ENCODE results near the gene FRMD1.

The FRMD1 gene

GRCh38 chr6:168078943-168079405 lies at the start of gene FRMD1:
TSS of gene FRMD1 (minus strand) at chr6:168079212. CDS start at chr6:168079094, 118 bp downstream.
- no peak for DNase-seq (ENCODE audit: low read depth in 2 of 2)

DNA sequence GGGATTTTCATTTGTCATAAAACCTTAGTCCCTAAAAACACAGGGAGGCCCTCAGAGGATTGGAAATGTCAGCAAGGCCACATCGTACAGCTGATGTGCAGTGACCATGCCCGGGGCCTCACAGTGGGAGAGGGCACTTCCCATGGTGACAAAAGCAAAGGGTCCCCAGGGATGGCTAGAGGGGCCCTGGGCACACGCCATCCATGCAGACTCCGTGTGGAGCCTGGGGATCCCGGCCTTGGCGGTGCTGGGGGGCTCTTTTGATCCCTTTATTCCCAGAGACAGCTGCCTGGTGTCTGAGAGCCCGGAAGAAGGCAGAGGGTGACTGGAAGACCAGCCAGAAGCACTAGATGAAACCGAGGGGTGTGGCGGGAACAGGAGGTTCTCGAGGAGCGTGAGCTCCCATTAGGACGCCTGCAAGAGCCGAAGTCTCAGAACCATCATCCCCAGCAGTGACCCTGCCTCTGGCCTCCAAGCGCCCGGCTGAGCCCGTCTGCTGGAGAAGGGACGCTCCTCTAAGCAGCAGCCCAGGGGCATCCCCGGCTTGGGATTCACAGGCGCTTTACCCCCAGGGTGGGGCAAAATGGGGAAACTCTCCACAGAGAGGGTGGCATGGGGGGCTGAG lies 49.1 kb upstream of the FRMD1 start:
- DNase-seq (ENCODE audit: low read depth in 2 of 2) = no peak

DNA sequence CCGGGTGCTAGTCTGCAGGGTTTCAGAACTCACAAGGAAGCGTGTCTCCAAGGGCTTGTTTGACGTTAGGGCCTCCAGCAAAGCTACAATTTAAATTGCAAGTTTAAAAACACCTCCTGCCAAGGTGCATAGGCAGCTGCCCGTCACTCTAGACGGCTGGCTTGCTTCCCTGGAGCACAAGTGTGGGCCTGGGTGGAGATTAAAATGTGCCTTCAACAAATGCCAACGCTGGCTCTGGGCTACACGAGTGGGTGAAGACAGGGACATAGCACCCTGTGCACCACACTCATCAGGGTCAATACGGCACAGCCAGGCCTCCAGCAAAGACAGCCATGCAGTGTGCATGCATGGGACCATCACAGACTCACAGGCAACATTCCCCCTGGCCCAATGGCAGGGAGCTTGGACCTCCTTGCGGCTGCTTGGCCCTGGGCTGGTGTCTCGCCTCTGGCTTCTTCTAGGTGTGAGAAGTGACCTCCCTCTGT lies 48.4 kb upstream of the FRMD1 start:
- DNase-seq (ENCODE audit: low read depth in 2 of 2) = no peak

DNA sequence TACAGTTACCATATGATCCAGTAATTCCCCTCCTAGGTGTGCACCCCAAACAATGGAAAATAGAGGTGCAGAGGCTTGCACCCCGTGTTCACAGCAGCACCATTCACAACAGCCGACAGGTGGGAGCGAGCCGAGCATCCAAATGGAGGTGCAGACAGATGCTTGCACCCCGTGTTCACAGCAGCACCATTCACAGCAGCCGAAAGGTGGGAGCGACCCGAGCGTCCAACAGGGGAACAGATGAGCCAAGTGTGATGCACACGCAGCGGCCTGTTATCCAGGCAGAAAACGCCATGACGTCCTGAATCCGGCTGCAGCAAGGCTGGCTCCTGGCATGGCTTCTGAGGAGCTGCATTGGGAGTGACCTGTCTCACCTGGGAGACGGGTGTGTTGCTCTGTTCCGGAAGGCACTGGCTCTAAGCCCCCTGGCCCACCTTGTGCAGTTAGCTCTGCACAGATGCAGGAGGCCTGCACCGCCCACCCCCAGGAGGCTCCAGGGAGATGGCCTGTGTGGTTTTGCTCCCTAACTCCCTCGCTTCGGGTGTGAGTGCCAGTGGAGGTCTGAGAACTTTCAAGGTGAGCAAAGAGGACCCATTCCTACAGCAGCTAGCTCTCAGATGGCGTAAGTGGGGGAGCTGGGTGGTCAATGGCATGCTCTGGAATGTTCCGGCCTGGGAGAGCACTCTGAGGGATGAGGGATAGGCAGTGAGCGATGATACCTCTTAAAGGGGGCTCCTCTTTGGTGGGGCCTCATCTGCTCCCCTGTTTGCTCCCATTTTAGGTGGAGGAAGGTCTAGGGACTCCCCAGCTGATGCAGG lies 47.8 kb upstream of the FRMD1 start:
- no peak for DNase-seq (ENCODE audit: low read depth in 2 of 2)

- no peak for DNase-seq (ENCODE audit: low read depth in 2 of 2)
Observed at GRCh38 chr6:168125429-168126001, 46.5 kb upstream of the FRMD1 start.

DNA sequence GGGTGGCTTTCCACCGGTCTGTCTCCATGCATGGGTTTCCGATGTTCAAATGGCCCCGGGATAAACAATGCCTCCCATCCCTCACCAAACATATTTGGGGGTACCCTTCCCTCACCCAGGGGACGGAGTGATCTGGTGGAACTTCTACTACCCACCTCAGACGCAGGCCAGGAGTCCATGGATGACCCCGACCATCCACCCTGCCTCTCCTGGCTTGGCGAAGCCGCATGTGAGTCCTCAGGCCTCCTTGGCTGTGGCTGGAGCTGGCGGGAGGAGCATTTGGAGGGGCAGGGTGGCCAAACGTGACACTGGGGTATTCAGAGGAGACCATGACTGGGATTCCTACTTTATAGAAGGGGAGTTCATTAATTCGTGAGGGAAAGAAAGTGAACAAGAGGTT lies 45.9 kb upstream of the FRMD1 start:
- no peak for DNase-seq (ENCODE audit: low read depth in 2 of 2)

DNA sequence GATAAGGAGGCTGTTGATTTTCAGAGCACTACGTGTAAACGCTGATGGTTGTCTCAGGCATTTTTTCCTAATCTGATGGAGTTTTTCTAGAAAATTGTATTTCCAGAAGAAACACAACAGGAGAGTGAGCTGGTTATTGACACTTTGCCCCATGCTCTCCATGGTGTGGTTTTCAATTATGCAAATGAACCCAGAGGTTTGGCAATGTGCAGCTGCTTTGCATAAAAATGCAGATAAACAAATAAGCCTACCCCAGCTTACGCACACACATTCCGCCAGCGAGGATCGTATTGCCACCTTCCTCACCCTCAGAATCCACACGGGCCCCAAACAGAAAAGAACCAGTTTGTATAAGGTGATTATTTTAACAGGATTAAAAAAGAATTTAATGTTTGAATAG lies 45.1 kb upstream of the FRMD1 start:
- DNase-seq (ENCODE audit: low read depth in 2 of 2) = no peak

DNA sequence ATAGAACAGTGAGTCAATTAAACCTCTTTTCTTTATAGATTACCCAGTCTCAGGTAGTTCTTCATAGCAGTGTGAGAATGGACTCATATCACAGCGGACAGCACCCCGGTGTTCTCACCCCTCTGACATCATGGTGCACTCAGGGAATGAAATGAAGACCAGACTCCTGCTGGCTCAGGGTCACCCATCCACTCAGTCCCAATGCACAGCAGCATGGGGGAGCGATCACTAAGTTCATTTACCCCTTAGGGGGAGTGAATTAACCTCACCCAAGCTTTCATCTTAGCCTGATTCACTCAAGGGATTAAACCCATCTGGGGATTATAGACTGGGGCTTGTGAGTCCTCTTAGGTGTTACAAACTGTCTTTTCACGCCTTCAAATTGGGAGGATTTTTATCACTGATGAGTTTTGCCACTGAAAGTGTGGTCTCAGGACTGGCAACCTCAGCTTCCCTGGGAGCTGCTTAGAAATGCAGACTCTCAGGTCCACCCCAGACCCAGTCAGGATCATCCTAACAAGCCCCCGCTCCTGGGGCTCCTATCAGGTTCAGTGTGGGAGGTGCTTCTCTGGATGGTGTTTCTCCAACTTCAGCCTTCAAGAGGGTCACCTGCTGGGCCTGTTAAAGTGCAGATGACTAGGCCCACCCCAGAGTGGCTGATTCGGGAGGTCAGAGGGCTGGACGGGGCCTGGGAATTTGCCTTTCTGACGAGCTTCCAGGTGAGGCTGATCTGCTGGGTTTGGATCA lies 44.3 kb upstream of the FRMD1 start:
- no peak for DNase-seq (ENCODE audit: low read depth in 2 of 2)

DNA sequence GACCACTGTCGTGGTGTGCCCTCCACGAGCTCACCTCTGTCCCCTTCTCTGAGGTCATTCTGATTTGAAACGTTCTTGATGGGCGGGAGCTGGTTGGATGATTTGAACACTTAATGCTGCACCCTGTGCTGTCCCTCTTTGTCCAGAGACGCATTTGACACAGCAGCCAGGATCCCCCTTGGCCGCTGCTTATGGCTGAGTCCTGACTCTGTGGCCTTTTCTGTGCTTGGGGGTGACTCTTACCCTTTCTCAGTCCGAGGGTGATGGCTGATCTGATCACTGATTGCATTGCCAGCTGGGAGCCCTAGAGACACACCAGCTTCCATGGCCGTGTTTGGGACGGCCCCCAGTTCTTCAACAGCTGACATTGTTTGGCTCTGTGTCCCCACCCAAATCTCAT lies 43.5 kb upstream of the FRMD1 start:
- no peak for DNase-seq (ENCODE audit: low read depth in 2 of 2)

DNA sequence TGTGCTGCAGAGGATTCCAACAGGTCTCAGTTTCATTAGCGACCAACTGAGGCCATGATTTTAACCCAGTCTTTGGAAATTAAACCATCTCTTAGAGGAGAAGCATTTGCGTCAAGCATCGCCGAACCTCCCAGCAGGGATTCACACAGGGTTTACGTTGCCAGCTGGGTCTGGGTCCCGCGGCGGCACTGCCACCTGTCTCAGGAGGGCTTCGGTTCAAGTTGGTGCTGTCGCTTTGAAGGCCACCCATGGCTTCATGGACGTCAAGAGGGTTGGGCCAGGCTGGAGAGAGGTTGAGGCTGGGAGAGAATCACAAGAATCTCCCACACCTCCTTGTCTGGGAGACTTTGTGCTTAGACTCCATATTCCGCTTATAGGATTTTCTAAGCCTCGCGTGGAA lies 43.0 kb upstream of the FRMD1 start:
- DNase-seq (ENCODE audit: low read depth in 2 of 2) = no peak

DNA sequence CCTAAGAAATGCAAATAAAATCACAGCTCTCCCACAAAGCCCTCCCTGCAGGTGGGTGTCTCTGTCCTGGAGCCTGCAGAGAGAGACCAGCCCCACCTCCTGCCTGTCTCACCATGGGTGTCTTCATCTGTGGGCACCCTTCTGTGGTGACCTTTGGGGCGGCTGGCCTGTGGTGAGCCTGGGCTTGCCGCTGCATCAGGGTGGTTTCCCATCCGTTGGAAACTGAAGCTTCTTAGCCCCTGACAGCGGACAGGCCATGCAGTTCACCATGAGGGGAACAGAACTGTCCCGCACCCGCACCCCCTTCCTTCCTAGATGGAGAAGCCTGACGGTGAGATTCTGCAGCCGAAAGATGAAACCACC lies 42.3 kb upstream of the FRMD1 start:
- no peak for DNase-seq (ENCODE audit: low read depth in 2 of 2)

GRCh38 chr6:168120390-168121302 lies 41.6 kb upstream of the FRMD1 start:
- DNase-seq (ENCODE audit: low read depth in 2 of 2) = peak; percentile 2 to 19

DNA sequence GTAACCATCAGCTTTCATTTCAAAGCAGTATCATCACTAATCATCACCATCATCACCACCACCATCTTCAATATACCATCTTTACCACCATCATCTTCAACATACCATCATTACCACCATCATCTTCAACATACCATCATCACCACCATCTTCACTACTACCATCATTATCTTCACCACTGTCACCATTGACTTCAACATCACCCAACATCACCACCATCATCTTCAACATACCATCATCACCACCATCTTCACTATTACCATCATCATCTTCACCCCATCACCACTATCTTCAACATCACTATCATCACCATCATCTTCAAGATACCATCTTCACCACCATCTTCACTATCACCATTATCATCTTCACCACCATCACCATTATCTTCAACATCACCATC lies 40.5 kb upstream of the FRMD1 start:
- no peak for DNase-seq (ENCODE audit: low read depth in 2 of 2)

DNA sequence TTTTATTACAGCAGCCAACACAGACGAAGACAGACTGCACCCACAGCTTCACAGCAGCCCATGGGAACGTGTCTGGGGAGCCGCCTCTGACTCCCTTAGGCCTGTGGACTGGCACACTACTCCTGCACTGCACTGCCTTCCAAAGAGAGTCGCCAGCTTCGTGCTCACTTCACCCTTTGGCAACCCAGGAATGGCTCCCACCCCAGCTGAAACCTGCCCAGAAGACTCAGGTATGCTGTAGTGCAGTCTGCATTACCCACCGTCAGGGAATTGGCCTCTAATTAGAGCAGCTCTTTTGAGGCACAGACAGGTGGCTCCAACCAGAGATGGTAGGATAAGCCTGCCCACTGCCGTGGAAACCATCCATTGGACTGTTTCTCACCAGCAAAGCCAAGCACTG lies 39.9 kb upstream of the FRMD1 start:
- no peak for DNase-seq (ENCODE audit: low read depth in 2 of 2)

DNA sequence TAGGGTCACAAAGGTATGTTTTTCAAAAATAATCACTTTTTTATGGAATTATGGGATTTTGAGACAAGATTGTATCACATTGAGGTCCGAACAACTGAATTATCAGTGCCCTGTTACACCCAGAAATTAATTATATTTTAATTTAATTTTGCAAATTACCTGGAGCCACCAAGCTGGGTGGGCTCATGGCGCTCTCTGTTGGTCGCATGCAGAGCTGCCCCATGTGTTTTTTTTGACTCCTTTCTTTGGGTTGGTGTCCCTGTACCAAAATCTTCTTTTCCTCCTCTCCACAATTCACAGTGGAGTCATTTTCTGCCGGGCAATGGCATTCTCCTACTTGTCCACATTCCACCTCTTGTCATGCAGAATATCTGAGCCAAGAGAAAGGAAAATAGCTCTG lies 38.9 kb upstream of the FRMD1 start:
- DNase-seq (ENCODE audit: low read depth in 2 of 2) = no peak

GRCh38 chr6:168116975-168117899 lies 38.2 kb upstream of the FRMD1 start:
- DNase-seq (ENCODE audit: low read depth in 2 of 2) = no peak

- no peak for DNase-seq (ENCODE audit: low read depth in 2 of 2)
Observed at GRCh38 chr6:168116438-168116974, 37.5 kb upstream of the FRMD1 start.

GRCh38 chr6:168115748-168116437 lies 36.9 kb upstream of the FRMD1 start:
- DNase-seq (ENCODE audit: low read depth in 2 of 2) = no peak

DNA sequence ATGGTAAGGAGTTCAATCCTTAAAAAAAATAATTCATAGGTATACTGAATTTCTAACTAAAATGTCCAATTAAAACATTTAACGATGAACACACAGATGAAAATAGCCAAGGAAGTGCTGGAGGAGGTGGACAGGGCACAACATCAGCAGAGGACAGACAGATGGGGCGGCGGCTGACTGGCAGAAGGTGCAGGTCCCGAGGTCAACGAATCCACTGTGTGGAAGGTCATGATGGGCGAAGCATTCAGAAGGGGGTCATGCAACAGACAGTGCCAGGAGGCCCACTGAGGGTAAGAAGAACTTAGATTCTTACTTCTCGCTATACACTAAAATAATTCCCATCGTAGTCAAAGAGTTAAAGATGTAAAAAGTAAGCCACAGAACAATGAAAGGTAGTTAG lies 34.2 kb upstream of the FRMD1 start:
- no peak for DNase-seq (ENCODE audit: low read depth in 2 of 2)

Measured in stimulated activated CD4-positive, alpha-beta T cell treated with anti-CD3 and anti-CD28 coated beads, Interleukin-15, amount 100 ng/mL, for 48 hours (primary cell).